ENCODE data around the gene SFT2D3.

Gene SFT2D3

DNA sequence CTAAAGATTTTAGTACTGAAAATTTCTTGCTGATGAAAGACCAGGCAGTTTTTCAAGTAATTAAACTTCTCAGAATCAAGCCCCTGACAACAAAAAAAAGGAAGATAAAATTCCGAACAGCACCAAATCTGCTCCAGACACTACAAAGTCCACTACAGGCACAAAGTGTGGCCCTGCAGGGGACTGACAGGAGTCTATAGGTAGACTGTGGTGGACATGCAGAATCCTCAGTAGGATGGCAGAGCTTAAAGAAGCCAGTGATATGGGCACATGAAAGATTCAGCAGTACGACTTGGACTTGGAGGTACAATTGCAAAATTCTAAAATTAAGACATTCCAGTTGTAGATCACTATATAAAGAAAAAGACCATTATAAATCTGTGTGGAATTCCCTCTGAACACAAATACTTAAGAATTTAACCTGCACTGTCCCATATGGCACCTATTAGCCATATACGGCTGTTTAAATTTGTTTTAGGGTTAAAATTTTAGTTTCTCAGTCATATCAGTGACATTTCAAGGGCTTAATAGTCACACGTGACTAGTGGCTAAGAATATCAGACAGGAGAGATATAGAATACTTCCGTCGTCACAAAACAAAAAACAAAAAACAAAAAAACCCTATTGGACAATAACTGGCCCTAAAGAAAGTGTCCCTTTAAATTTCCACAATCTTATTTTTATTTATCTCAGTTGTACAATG is 32.0 kb downstream of the SFT2D3 start:
- H3K9ac ChIP-seq (ENCODE audit: insufficient read length): no peak overlapping the region
- no peak for TF ChIP-seq FOXP2 (optimal IDR thresholded peaks at IDR 0.05; ENCODE audit: control extremely low read depth, extremely low read length, insufficient read depth)
- no peak for TF ChIP-seq POLR2AphosphoS5 (IDR thresholded peaks at IDR 0.05; ENCODE audit: borderline replicate concordance, low read depth, low read length)
- no peak for TF ChIP-seq EZH2 (IDR thresholded peaks at IDR 0.05)
- H3K27ac ChIP-seq: peak overlapping the region; percentile 52
- no peaks in the 10 kb centered on the region for H3K9me3 ChIP-seq (ENCODE audit: low read depth, low read length)
- H3K36me3 ChIP-seq (ENCODE audit: insufficient read depth, low read length): peaks cover 13% of the 10 kb centered on the region
- no peak for DNase-seq (ENCODE audit: low read depth, low spot score)
- no peak overlapping the region for H3K4me3 ChIP-seq

- TF ChIP-seq POLR2AphosphoS5 (IDR thresholded peaks at IDR 0.05; ENCODE audit: borderline replicate concordance, low read depth, low read length): no peak
- H3K9me3 ChIP-seq (ENCODE audit: low read depth, low read length): no peaks in the 10 kb centered on the region
- peaks cover 13% of the 10 kb centered on the region for H3K36me3 ChIP-seq (ENCODE audit: insufficient read depth, low read length)
- no peak overlapping the region for H3K4me3 ChIP-seq
- peak overlapping the region; percentile 3; the same call in 1 of the 2 replicates for H3K27ac ChIP-seq
- H3K9ac ChIP-seq (ENCODE audit: insufficient read length): no peak overlapping the region
- no peak for DNase-seq (ENCODE audit: low read depth, low spot score)
These were observed 32.7 kb downstream of the SFT2D3 start for GRCh38 chr2:127733816-127734537.

DNA sequence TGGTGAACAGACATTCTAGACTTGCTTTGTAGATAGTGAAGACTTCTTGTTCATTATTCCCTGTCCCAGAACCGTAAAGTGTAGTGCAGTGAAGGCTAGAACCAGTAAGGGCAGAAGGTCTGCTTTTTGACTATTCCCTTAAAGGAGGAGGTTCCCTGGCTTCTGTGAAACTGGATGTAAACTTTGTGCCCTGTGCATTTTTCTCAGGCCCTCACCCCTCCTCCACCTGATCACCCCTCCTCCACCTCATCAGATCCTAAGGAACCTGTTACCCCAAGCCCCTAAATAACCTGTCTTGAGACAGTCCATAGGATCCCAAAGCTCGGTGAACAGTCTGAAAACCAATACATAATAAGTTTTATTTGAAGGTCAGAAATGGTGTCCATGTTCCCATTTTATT is 33.7 kb downstream of the SFT2D3 start:
- peak overlapping the region; percentile 3; the same call in 1 of the 2 replicates for H3K27ac ChIP-seq
- no peak for DNase-seq (ENCODE audit: low read depth, low spot score)
- no peak overlapping the region for H3K9ac ChIP-seq (ENCODE audit: insufficient read length)
- no peaks in the 10 kb centered on the region for H3K9me3 ChIP-seq (ENCODE audit: low read depth, low read length)
- H3K36me3 ChIP-seq (ENCODE audit: insufficient read depth, low read length): peaks cover 23% of the 10 kb centered on the region
- no peak for TF ChIP-seq EZH2 (IDR thresholded peaks at IDR 0.05)
- no peak overlapping the region for H3K4me3 ChIP-seq

DNA sequence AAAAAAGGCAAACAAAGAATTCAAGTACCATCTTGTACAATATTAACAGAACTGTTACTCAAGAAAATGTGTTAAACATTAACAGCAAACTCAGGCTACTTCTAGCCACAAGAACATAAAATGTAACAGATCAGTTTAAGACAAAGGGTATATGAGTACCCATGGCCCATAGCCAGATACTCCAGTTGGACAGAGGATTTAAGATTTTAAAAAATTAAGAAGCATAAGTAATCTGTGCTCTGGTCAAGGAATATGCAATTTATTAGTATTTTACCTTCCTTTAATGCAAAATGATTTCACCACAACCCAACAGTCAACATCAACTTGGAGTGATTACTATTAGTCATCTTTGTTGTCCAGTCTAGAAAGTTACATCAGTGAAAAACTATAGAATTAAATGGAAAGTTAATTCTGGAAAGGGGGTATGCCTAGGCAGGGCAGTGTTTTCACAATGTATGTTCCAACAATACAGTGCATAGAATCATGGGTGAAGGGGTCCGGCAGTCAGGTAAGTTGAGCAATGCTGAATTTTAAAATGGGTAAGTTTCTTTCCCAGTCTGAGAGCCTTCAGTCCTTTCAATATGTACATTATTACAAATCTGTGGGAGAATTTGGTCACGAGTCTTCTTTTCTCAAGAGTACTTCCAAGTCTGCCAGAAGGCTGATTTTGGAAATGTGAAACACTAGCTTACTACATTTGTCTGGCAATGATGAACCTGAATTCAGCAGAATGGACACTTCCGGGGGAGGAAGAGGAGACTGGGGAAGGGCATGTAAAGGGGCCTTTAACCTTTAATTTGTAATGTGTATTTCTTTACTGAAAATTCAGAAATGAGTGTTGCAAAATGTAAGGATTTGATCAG is 34.5 kb downstream of the SFT2D3 start:
- Histone ChIP-seq H3K36me3 (ENCODE audit: insufficient read depth, low read length) (peaks cover 30% of the 10 kb centered on the region), H3K27ac (peak overlapping the region; percentile 3; the same call in 1 of the 2 replicates), H3K9ac (ENCODE audit: insufficient read length) (no peak overlapping the region), H3K4me3 (no peak overlapping the region), H3K9me3 (ENCODE audit: low read depth, low read length) (no peaks in the 10 kb centered on the region)
- DNase-seq (ENCODE audit: low read depth, low spot score): no peak
- TF ChIP-seq POLR2AphosphoS5 (IDR thresholded peaks at IDR 0.05; ENCODE audit: borderline replicate concordance, low read depth, low read length): no peak
- no peak for TF ChIP-seq EZH2 (IDR thresholded peaks at IDR 0.05)
- no peak for TF ChIP-seq FOXP2 (optimal IDR thresholded peaks at IDR 0.05; ENCODE audit: control extremely low read depth, extremely low read length, insufficient read depth)

- Histone ChIP-seq H3K9ac (ENCODE audit: insufficient read length) (no peak overlapping the region), H3K4me3 (no peak overlapping the region), H3K27ac (no peak overlapping the region), H3K9me3 (ENCODE audit: low read depth, low read length) (no peaks in the 10 kb centered on the region), H3K36me3 (ENCODE audit: insufficient read depth, low read length) (peaks cover 36% of the 10 kb centered on the region)
- TF ChIP-seq EZH2 (IDR thresholded peaks at IDR 0.05): no peak
- DNase-seq (ENCODE audit: low read depth, low spot score): no peak
These were observed 36.6 kb downstream of the SFT2D3 start for GRCh38 chr2:127737892-127738291.

DNA sequence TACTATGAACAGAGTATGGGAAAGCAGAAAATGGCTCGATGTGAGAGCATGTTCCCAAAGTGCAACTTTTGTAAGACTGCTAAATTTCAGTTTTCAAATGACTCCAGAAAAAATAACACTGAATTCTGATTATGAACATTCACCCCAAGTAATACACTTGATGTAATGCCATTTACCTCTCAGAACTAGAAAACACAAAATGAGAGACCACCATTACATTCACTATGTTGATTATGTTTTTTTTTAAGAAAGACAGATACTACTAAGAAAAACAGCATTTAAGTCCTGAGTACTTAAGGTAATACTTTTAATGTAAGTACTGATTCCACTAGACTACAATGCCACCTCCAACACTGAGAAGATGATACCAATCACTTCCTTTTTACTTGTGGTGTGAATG is 38.5 kb downstream of the SFT2D3 start:
- H3K36me3 ChIP-seq (ENCODE audit: insufficient read depth, low read length): peaks cover 45% of the 10 kb centered on the region
- no peak overlapping the region for H3K4me3 ChIP-seq
- H3K9me3 ChIP-seq (ENCODE audit: low read depth, low read length): no peaks in the 10 kb centered on the region
- TF ChIP-seq EZH2 (IDR thresholded peaks at IDR 0.05) (no peak), POLR2AphosphoS5 (IDR thresholded peaks at IDR 0.05; ENCODE audit: borderline replicate concordance, low read depth, low read length) (no peak), FOXP2 (optimal IDR thresholded peaks at IDR 0.05; ENCODE audit: control extremely low read depth, extremely low read length, insufficient read depth) (no peak)
- no peak for DNase-seq (ENCODE audit: low read depth, low spot score)
- H3K9ac ChIP-seq (ENCODE audit: insufficient read length): no peak overlapping the region
- no peak overlapping the region for H3K27ac ChIP-seq

GRCh38 chr2:127740665-127741288 is 39.5 kb downstream of the SFT2D3 start:
- Histone ChIP-seq H3K36me3 (ENCODE audit: insufficient read depth, low read length) (peaks cover 53% of the 10 kb centered on the region), H3K27ac (no peak overlapping the region), H3K4me3 (no peak overlapping the region), H3K9me3 (ENCODE audit: low read depth, low read length) (no peaks in the 10 kb centered on the region), H3K9ac (ENCODE audit: insufficient read length) (no peak overlapping the region)
- no peak for DNase-seq (ENCODE audit: low read depth, low spot score)
- TF ChIP-seq POLR2AphosphoS5 (IDR thresholded peaks at IDR 0.05; ENCODE audit: borderline replicate concordance, low read depth, low read length): no peak
- no peak for TF ChIP-seq EZH2 (IDR thresholded peaks at IDR 0.05)
- TF ChIP-seq FOXP2 (optimal IDR thresholded peaks at IDR 0.05; ENCODE audit: control extremely low read depth, extremely low read length, insufficient read depth): no peak

- no peak for DNase-seq (ENCODE audit: low read depth, low spot score)
- Histone ChIP-seq H3K9ac (ENCODE audit: insufficient read length) (no peak overlapping the region), H3K27ac (0 out of 2 replicates have a peak overlapping the region, but pooled peaks have one; percentile 13), H3K9me3 (ENCODE audit: low read depth, low read length) (no peaks in the 10 kb centered on the region), H3K4me3 (no peak overlapping the region), H3K36me3 (ENCODE audit: insufficient read depth, low read length) (peaks cover 62% of the 10 kb centered on the region)
- no peak for TF ChIP-seq EZH2 (IDR thresholded peaks at IDR 0.05)
- TF ChIP-seq FOXP2 (optimal IDR thresholded peaks at IDR 0.05; ENCODE audit: control extremely low read depth, extremely low read length, insufficient read depth): no peak
- no peak for TF ChIP-seq POLR2AphosphoS5 (IDR thresholded peaks at IDR 0.05; ENCODE audit: borderline replicate concordance, low read depth, low read length)
These were observed 42.3 kb downstream of the SFT2D3 start for GRCh38 chr2:127743477-127744026.
